T-helper 2 cell treated with Interferon-gamma antibody and Interleukin-4, amounts not matched to agents 5 μg/mL and 100 μg/mL, for 36 hours (primary cell): ENCODE results near the gene STON2.

Source experiments
- DNase-seq: peaks from one replicate; pipeline ENCODE4 v3.0.0; 2021; ENCODE audit warnings: low spot score
- H3K27ac Mint-ChIP-seq: one replicate; pipeline ENCODE4 v1.8.0; 2021; ENCODE audit warnings: mild to moderate bottlenecking, mixed read lengths
- H3K27me3 Mint-ChIP-seq: one replicate; pipeline ENCODE4 v1.8.0; 2021; ENCODE audit warnings: low read depth, mixed read lengths
- H3K36me3 Mint-ChIP-seq: one replicate; pipeline ENCODE4 v1.8.0; 2021; ENCODE audit warnings: low read depth, mixed read lengths
- H3K4me1 Mint-ChIP-seq: one replicate; pipeline ENCODE4 v1.8.0; 2021; ENCODE audit warnings: low read depth, mixed read lengths
- H3K4me3 Mint-ChIP-seq: one replicate; pipeline ENCODE4 v1.8.0; 2022; ENCODE audit warnings: mild to moderate bottlenecking, moderate library complexity, mixed read lengths
- H3K9me3 Mint-ChIP-seq: one replicate; pipeline ENCODE4 v1.8.0; 2021; ENCODE audit warnings: mixed read lengths

The STON2 gene

GRCh38 chr14:81344481-81345160, 55.5 kb downstream of the STON2 start:
- Mint-ChIP-seq H3K9me3 (no peaks in the 10 kb centered on the region), H3K4me1 (no peaks in the 10 kb centered on the region), H3K27me3 (no peaks in the 10 kb centered on the region), H3K4me3 (no peak overlapping the region), H3K36me3 (no peaks in the 10 kb centered on the region), H3K27ac (no peak overlapping the region)
- DNase-seq, result no peak

GRCh38 chr14:81343701-81344100, 56.4 kb downstream of the STON2 start:
- Mint-ChIP-seq H3K9me3 (no peaks in the 10 kb centered on the region), H3K4me3 (no peak overlapping the region), H3K27me3 (no peaks in the 10 kb centered on the region), H3K36me3 (no peaks in the 10 kb centered on the region), H3K27ac (no peak overlapping the region), H3K4me1 (no peaks in the 10 kb centered on the region)
- no peak for DNase-seq

- Mint-ChIP-seq H3K9me3 (no peaks in the 10 kb centered on the region), H3K4me3 (no peak overlapping the region), H3K36me3 (no peaks in the 10 kb centered on the region), H3K4me1 (no peaks in the 10 kb centered on the region), H3K27me3 (no peaks in the 10 kb centered on the region), H3K27ac (no peak overlapping the region)
- no peak for DNase-seq
Observed at GRCh38 chr14:81342850-81343580, 57.1 kb downstream of the STON2 start.

- no peaks in the 10 kb centered on the region for H3K36me3 Mint-ChIP-seq
- H3K27ac Mint-ChIP-seq, result no peak overlapping the region
- no peaks in the 10 kb centered on the region for H3K4me1 Mint-ChIP-seq
- no peaks in the 10 kb centered on the region for H3K9me3 Mint-ChIP-seq
- no peaks in the 10 kb centered on the region for H3K27me3 Mint-ChIP-seq
- H3K4me3 Mint-ChIP-seq, result no peak overlapping the region
- no peak for DNase-seq
Observed at GRCh38 chr14:81341781-81342180, 58.3 kb downstream of the STON2 start.

GRCh38 chr14:81341370-81341769, 58.8 kb downstream of the STON2 start:
- Mint-ChIP-seq H3K36me3 (no peaks in the 10 kb centered on the region), H3K27ac (no peak overlapping the region), H3K4me1 (no peaks in the 10 kb centered on the region), H3K9me3 (no peaks in the 10 kb centered on the region), H3K4me3 (no peak overlapping the region), H3K27me3 (no peaks in the 10 kb centered on the region)
- no peak for DNase-seq

- Mint-ChIP-seq H3K36me3 (no peaks in the 10 kb centered on the region), H3K27me3 (no peaks in the 10 kb centered on the region), H3K4me1 (no peaks in the 10 kb centered on the region), H3K4me3 (no peak overlapping the region), H3K27ac (no peak overlapping the region), H3K9me3 (no peaks in the 10 kb centered on the region)
- DNase-seq, result no peak
Observed at GRCh38 chr14:81340201-81340600, 59.9 kb downstream of the STON2 start.

- Mint-ChIP-seq H3K36me3 (no peaks in the 10 kb centered on the region), H3K9me3 (no peaks in the 10 kb centered on the region), H3K4me1 (no peaks in the 10 kb centered on the region), H3K27me3 (no peaks in the 10 kb centered on the region), H3K4me3 (no peak overlapping the region), H3K27ac (no peak overlapping the region)
- DNase-seq, result no peak
Observed at GRCh38 chr14:81337073-81337472, 63.1 kb downstream of the STON2 start.

GRCh38 chr14:81336009-81336408, 64.1 kb downstream of the STON2 start:
- H3K4me1 Mint-ChIP-seq, result no peaks in the 10 kb centered on the region
- no peak overlapping the region for H3K27ac Mint-ChIP-seq
- no peaks in the 10 kb centered on the region for H3K36me3 Mint-ChIP-seq
- no peak overlapping the region for H3K4me3 Mint-ChIP-seq
- no peaks in the 10 kb centered on the region for H3K9me3 Mint-ChIP-seq
- DNase-seq, result no peak
- no peaks in the 10 kb centered on the region for H3K27me3 Mint-ChIP-seq

GRCh38 chr14:81332725-81333124, 67.4 kb downstream of the STON2 start:
- no peak overlapping the region for H3K4me3 Mint-ChIP-seq
- no peaks in the 10 kb centered on the region for H3K36me3 Mint-ChIP-seq
- H3K9me3 Mint-ChIP-seq, result no peaks in the 10 kb centered on the region
- no peaks in the 10 kb centered on the region for H3K4me1 Mint-ChIP-seq
- H3K27ac Mint-ChIP-seq, result no peak overlapping the region
- DNase-seq, result no peak
- no peaks in the 10 kb centered on the region for H3K27me3 Mint-ChIP-seq

GRCh38 chr14:81331229-81332021, 68.7 kb downstream of the STON2 start:
- Mint-ChIP-seq H3K4me1 (no peaks in the 10 kb centered on the region), H3K27ac (no peak overlapping the region), H3K9me3 (no peaks in the 10 kb centered on the region), H3K4me3 (no peak overlapping the region), H3K27me3 (no peaks in the 10 kb centered on the region), H3K36me3 (no peaks in the 10 kb centered on the region)
- no peak for DNase-seq

- H3K27me3 Mint-ChIP-seq, result no peaks in the 10 kb centered on the region
- no peaks in the 10 kb centered on the region for H3K36me3 Mint-ChIP-seq
- no peak overlapping the region for H3K27ac Mint-ChIP-seq
- no peaks in the 10 kb centered on the region for H3K9me3 Mint-ChIP-seq
- DNase-seq, result no peak
- no peaks in the 10 kb centered on the region for H3K4me1 Mint-ChIP-seq
- H3K4me3 Mint-ChIP-seq, result no peak overlapping the region
Observed at GRCh38 chr14:81330619-81331122, 69.5 kb downstream of the STON2 start.

GRCh38 chr14:81329640-81330381, 70.3 kb downstream of the STON2 start:
- Mint-ChIP-seq H3K9me3 (no peaks in the 10 kb centered on the region), H3K4me3 (no peak overlapping the region), H3K27ac (no peak overlapping the region), H3K27me3 (no peaks in the 10 kb centered on the region), H3K4me1 (no peaks in the 10 kb centered on the region), H3K36me3 (no peaks in the 10 kb centered on the region)
- DNase-seq, result no peak

- no peaks in the 10 kb centered on the region for H3K9me3 Mint-ChIP-seq
- DNase-seq, result no peak
Observed at GRCh38 chr14:81326451-81326850, 73.7 kb downstream of the STON2 start.

More at GRCh38 chr14:81326451-81326850, 73.7 kb downstream of the STON2 start:
- H3K4me3 Mint-ChIP-seq, result no peak overlapping the region
- H3K36me3 Mint-ChIP-seq, result no peaks in the 10 kb centered on the region
- no peaks in the 10 kb centered on the region for H3K27me3 Mint-ChIP-seq
- H3K4me1 Mint-ChIP-seq, result no peaks in the 10 kb centered on the region
- no peak overlapping the region for H3K27ac Mint-ChIP-seq
